PC-3 (cell line): ENCODE data around the gene LIPG.

Experiments
- CTCF ChIP-seq: fragments of 300-600 bp; sonication (generic); conservative IDR thresholded peaks from 2 replicates; pipeline ENCODE4 v1.5.1; 2017; ENCODE audit warnings: antibody characterized with exemption, low read depth, mild to moderate bottlenecking, low read length
- EZH2 ChIP-seq: fragments of 300-600 bp; sonication (generic); IDR thresholded peaks from one replicate; pipeline ENCODE4 v1.6.1; 2017; ENCODE audit warnings: antibody characterized with exemption, mild to moderate bottlenecking, low read length; ENCODE audit not compliant: unreplicated experiment

DNA sequence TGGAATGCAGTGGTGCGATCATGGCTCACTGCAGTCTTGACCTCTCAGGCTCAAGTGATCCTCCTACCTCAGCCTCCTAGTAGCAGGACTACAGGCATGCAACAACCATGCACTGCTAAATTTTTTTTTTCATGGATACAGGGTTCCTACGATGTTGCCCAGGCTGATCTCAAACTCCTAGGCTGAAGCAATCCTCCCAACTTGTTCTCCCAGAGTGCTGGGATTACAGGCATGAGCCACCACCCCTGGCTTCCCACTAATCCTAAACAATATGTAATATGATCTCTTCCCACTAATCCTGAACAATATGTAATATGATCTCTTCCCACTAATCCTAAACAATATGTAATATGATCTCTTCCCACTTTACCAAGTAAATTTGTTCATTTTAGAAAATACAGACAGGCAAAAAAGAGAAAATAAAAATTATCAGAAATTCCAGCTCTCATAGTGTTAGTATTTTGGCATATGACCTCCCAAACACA, 41.2 kb upstream of the LIPG start:
- no peak for TF ChIP-seq CTCF
- TF ChIP-seq EZH2: no peak
